DND-41 (cell line): ENCODE results near the gene SLC1A3.

Source experiments
- ATAC-seq: fragments of 200-7000 bp; cut with Tn5 transposase; 3 replicates; pipeline ENCODE4 v1.9.1; 2021; ENCODE audit warnings: low read depth; ENCODE audit not compliant: insufficient read depth
- DNase-seq: peaks from one replicate; pipeline ENCODE4 v3.0.0-alpha.2; 2020
- H2AFZ ChIP-seq: 2 replicates; pipeline ENCODE4 v1.6.0; 2012; ENCODE audit warnings: low read depth, low read length
- H3K27ac ChIP-seq: 2 replicates; pipeline ENCODE4 v1.5.1; 2012; ENCODE audit warnings: low read length, inconsistent platforms
- H3K27me3 ChIP-seq: fragments of 200-600 bp; sonication (generic); 2 replicates; pipeline ENCODE4 v1.6.0; 2012; ENCODE audit warnings: low read length, mild to moderate bottlenecking, inconsistent platforms; ENCODE audit not compliant: insufficient read depth, poor library complexity
- H3K36me3 ChIP-seq: 2 replicates; pipeline ENCODE4 v1.5.1; 2012; ENCODE audit warnings: low read length, inconsistent platforms; ENCODE audit not compliant: insufficient read depth
- H3K4me1 ChIP-seq: 2 replicates; pipeline ENCODE4 v1.5.1; 2012; ENCODE audit warnings: mild to moderate bottlenecking, low read length; ENCODE audit not compliant: insufficient read depth
- H3K4me2 ChIP-seq: 2 replicates; pipeline ENCODE4 v1.6.0; 2012; ENCODE audit warnings: mild to moderate bottlenecking, moderate library complexity, low read length, inconsistent platforms; ENCODE audit not compliant: insufficient read depth
- H3K4me3 ChIP-seq, 2 experiments: fragments of 200-600 bp in 1 of 2; shearing (Covaris generic) in 1 of 2; 2 replicates each; pipeline ENCODE4 v1.5.1; 2012 to 2016; ENCODE audit warnings: inconsistent platforms in 2 of 2, low read length in 2 of 2, mild to moderate bottlenecking in 2 of 2, low read depth in 1 of 2, moderate library complexity in 1 of 2
- H3K79me2 ChIP-seq: 2 replicates; pipeline ENCODE4 v1.6.0; 2012; ENCODE audit warnings: low read length, inconsistent platforms; ENCODE audit not compliant: insufficient read depth
- H3K9ac ChIP-seq: 2 replicates; pipeline ENCODE4 v1.6.0; 2012; ENCODE audit warnings: low read depth, mild to moderate bottlenecking, inconsistent platforms, low read length, moderate library complexity
- H3K9me3 ChIP-seq: 2 replicates; pipeline ENCODE4 v1.5.1; 2012; ENCODE audit warnings: low read length, moderate library complexity, mild to moderate bottlenecking, inconsistent platforms; ENCODE audit not compliant: insufficient read depth, severe bottlenecking
- H4K20me1 ChIP-seq: 2 replicates; pipeline ENCODE4 v1.6.0; 2012; ENCODE audit warnings: low read length; ENCODE audit not compliant: insufficient read depth
- CTCF ChIP-seq: IDR thresholded peaks from 2 replicates; pipeline ENCODE4 v1.5.1; 2012; ENCODE audit warnings: borderline replicate concordance, low read length, moderate library complexity, mild to moderate bottlenecking; ENCODE audit not compliant: poor library complexity, severe bottlenecking; ENCODE audit errors: extremely low read depth
- EZH2 ChIP-seq: IDR thresholded peaks from 3 replicates; pipeline ENCODE4 v1.6.1; 2012; ENCODE audit warnings: borderline replicate concordance, low read depth, mild to moderate bottlenecking, moderate library complexity, low read length, inconsistent platforms; ENCODE audit not compliant: severe bottlenecking

SLC1A3 gene

GRCh38 chr5:36679221-36679989, 73.0 kb downstream of the SLC1A3 start:
- no peak for DNase-seq
- Histone ChIP-seq H3K9ac (no peak overlapping the region), H2AFZ (no peak overlapping the region), H3K27ac (no peak overlapping the region), H3K36me3 (no peaks in the 10 kb centered on the region), H3K79me2 (no peaks in the 10 kb centered on the region), H3K4me1 (no peaks in the 10 kb centered on the region), H4K20me1 (no peaks in the 10 kb centered on the region), H3K9me3 (no peaks in the 10 kb centered on the region), H3K4me2 (no peak overlapping the region), H3K4me3 (no peak overlapping the region), H3K27me3 (peaks cover 4% of the 10 kb centered on the region)
- ATAC-seq = no peak
- TF ChIP-seq EZH2 = no peak
- no peak for TF ChIP-seq CTCF

- no peak overlapping the region for H3K9ac ChIP-seq
- no peak overlapping the region for H3K4me2 ChIP-seq
- no peak for ATAC-seq
- H3K4me3 ChIP-seq = no peak overlapping the region
- no peaks in the 10 kb centered on the region for H3K36me3 ChIP-seq
- TF ChIP-seq EZH2 = no peak
- no peak for TF ChIP-seq CTCF
- no peak overlapping the region for H3K27ac ChIP-seq
- no peaks in the 10 kb centered on the region for H3K9me3 ChIP-seq
- H2AFZ ChIP-seq = no peak overlapping the region
- H3K4me1 ChIP-seq = no peaks in the 10 kb centered on the region
- DNase-seq = no peak
- H4K20me1 ChIP-seq = no peaks in the 10 kb centered on the region
- H3K79me2 ChIP-seq = no peaks in the 10 kb centered on the region
- peaks cover 4% of the 10 kb centered on the region for H3K27me3 ChIP-seq
Measured at GRCh38 chr5:36680066-36680465, 73.7 kb downstream of the SLC1A3 start.

GRCh38 chr5:36681711-36682110, 75.3 kb downstream of the SLC1A3 start:
- Histone ChIP-seq H2AFZ (no peak overlapping the region), H3K4me3 (no peak overlapping the region), H3K27ac (no peak overlapping the region), H3K4me1 (no peaks in the 10 kb centered on the region), H3K79me2 (no peaks in the 10 kb centered on the region), H4K20me1 (no peaks in the 10 kb centered on the region), H3K27me3 (peaks cover 10% of the 10 kb centered on the region), H3K4me2 (no peak overlapping the region), H3K9ac (no peak overlapping the region), H3K9me3 (no peaks in the 10 kb centered on the region), H3K36me3 (no peaks in the 10 kb centered on the region)
- no peak for TF ChIP-seq CTCF
- ATAC-seq = no peak
- no peak for DNase-seq
